ENCODE results near the gene MSMO1. TPM values are rescaled to one million over a fixed set of nuclear protein-coding genes. Genes with fewer than 3 reads are reported as not detected.
A peak's percentile ranks its signal among the peaks of the same experiment; 100 is the strongest.
"Not testable (repeated sequence)": the region's sequence is repeated elsewhere in the genome, so short reads cannot be mapped to it uniquely, and the experiment has no call there.

Gene MSMO1
- 10 to 100 TPM; 59.1 to 60.2 TPM for total RNA-seq

GRCh38 chr4:165327211-165328100 lies at the start of gene MSMO1:
Gene MSMO1 (plus strand): TSS chr4:165327669. CDS start chr4:165333371, 5,702 bp downstream.
- Mint-ChIP-seq H3K36me3 (peaks cover 20% of the 10 kb centered on the region), H3K4me1 (ENCODE audit: low read depth in 2 of 2) (peaks cover 40% of the 10 kb centered on the region in 2 donors), H3K9me3 (no peaks in the 10 kb centered on the region), H3K27me3 (no peaks in the 10 kb centered on the region), H3K4me3 (no peak within 1 kb of the TSS), H3K27ac (peak within 1 kb of the TSS in 1 of 2 donors; percentile 66)
- DNase-seq (ENCODE audit: low spot score) (peak; percentile 99), ATAC-seq (peak; percentile 99)

- not testable (repeated sequence) for H3K27ac Mint-ChIP-seq; H3K36me3 Mint-ChIP-seq; DNase-seq (ENCODE audit: low spot score); H3K27me3 Mint-ChIP-seq; H3K4me3 Mint-ChIP-seq; H3K9me3 Mint-ChIP-seq; ATAC-seq
- H3K4me1 Mint-ChIP-seq (ENCODE audit: low read depth in 2 of 2), result peaks cover 2 to 13% of the 10 kb centered on the region in 2 donors
Measured at GRCh38 chr4:165279531-165279930, 47.9 kb upstream of the MSMO1 start.

GRCh38 chr4:165284697-165285096 lies 42.8 kb upstream of the MSMO1 start:
- not testable (repeated sequence) for DNase-seq (ENCODE audit: low spot score); H3K4me3 Mint-ChIP-seq; H3K9me3 Mint-ChIP-seq; H3K27ac Mint-ChIP-seq; H3K27me3 Mint-ChIP-seq; ATAC-seq
- peaks cover 22% of the 10 kb centered on the region for H3K36me3 Mint-ChIP-seq
- H3K4me1 Mint-ChIP-seq (ENCODE audit: low read depth in 2 of 2), result peaks cover 33 to 39% of the 10 kb centered on the region in 2 donors

- not testable (repeated sequence) for H3K27me3 Mint-ChIP-seq; H3K4me3 Mint-ChIP-seq; ATAC-seq; DNase-seq (ENCODE audit: low spot score); H3K9me3 Mint-ChIP-seq
- peak overlapping the region; percentile 10 to 17 for H3K27ac Mint-ChIP-seq
- H3K36me3 Mint-ChIP-seq, result peaks cover 18% of the 10 kb centered on the region
- H3K4me1 Mint-ChIP-seq (ENCODE audit: low read depth in 2 of 2), result peaks cover 38 to 39% of the 10 kb centered on the region in 2 donors
Measured at GRCh38 chr4:165286619-165287340, 40.7 kb upstream of the MSMO1 start.

- H3K9me3 Mint-ChIP-seq, result no peaks in the 10 kb centered on the region
- no peak overlapping the region for H3K4me3 Mint-ChIP-seq
- no peak for DNase-seq (ENCODE audit: low spot score)
- no peak for ATAC-seq
- H3K27me3 Mint-ChIP-seq, result no peaks in the 10 kb centered on the region
- H3K27ac Mint-ChIP-seq, result peak overlapping the region; percentile 5 to 34
- peaks cover 18% of the 10 kb centered on the region for H3K36me3 Mint-ChIP-seq
- H3K4me1 Mint-ChIP-seq (ENCODE audit: low read depth in 2 of 2), result peaks cover 31 to 39% of the 10 kb centered on the region in 2 donors
Measured at GRCh38 chr4:165288226-165288625, 39.2 kb upstream of the MSMO1 start.

- ATAC-seq, result peak; percentile 52 to 57
- Mint-ChIP-seq H3K9me3 (no peaks in the 10 kb centered on the region), H3K4me1 (ENCODE audit: low read depth in 2 of 2) (peaks cover 31 to 39% of the 10 kb centered on the region in 2 donors), H3K36me3 (peaks cover 18% of the 10 kb centered on the region), H3K27ac (peak overlapping the region; percentile 5 to 34), H3K4me3 (peak overlapping the region; percentile 16), H3K27me3 (no peaks in the 10 kb centered on the region)
- DNase-seq (ENCODE audit: low spot score), result no peak
Measured at GRCh38 chr4:165288639-165289422, 38.6 kb upstream of the MSMO1 start.

GRCh38 chr4:165289423-165289785 lies 38.1 kb upstream of the MSMO1 start:
- DNase-seq (ENCODE audit: low spot score) (no peak), ATAC-seq (no peak)
- Mint-ChIP-seq H3K9me3 (no peaks in the 10 kb centered on the region), H3K4me3 (no peak overlapping the region), H3K27me3 (no peaks in the 10 kb centered on the region), H3K4me1 (ENCODE audit: low read depth in 2 of 2) (peaks cover 31 to 39% of the 10 kb centered on the region in 2 donors), H3K36me3 (peaks cover 15% of the 10 kb centered on the region), H3K27ac (no peak overlapping the region)

- Mint-ChIP-seq H3K4me1 (ENCODE audit: low read depth in 2 of 2) (peaks cover 24 to 31% of the 10 kb centered on the region in 2 donors), H3K27ac (no peak overlapping the region), H3K9me3 (no peaks in the 10 kb centered on the region), H3K27me3 (no peaks in the 10 kb centered on the region), H3K36me3 (peaks cover 16% of the 10 kb centered on the region), H3K4me3 (no peak overlapping the region)
- DNase-seq (ENCODE audit: low spot score) (no peak), ATAC-seq (no peak)
Measured at GRCh38 chr4:165293061-165293460, 34.4 kb upstream of the MSMO1 start.

DNA sequence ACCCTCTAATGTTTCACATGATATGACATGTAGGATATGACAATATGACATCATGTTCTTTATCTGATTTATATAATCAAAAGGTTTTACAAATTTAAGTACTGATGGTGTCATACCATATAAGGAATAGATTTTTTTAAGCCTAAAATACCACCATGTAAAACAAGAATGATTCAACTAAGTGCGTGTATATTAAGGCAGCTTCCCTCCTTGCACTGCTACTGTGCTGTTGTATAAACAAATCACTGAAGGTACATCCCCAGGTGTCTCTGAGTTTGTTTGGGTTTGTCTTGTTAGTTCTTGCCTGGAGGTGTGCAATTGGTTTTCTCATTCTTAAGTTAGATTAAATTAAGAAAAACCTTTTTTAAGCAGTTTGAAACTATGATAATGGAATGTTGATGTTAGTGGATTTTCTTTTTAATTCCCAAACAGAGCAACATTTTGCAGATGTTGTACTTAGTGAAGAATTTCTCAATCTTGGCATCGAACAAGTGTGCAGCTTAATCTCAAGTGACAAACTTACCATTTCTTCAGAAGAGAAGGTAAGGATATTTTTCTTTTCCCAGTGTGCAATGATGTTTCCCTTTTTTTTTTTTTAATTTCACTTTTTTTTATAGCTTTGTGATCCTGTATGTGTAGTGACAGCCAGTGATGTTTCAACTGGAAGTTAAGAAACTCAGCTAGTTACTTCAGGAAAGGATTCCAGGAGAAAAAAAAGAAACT lies 33.4 kb upstream of the MSMO1 start:
- no peak for DNase-seq (ENCODE audit: low spot score)
- H3K36me3 Mint-ChIP-seq, result peaks cover 14% of the 10 kb centered on the region
- no peak for ATAC-seq
- H3K9me3 Mint-ChIP-seq, result no peaks in the 10 kb centered on the region
- H3K27me3 Mint-ChIP-seq, result no peaks in the 10 kb centered on the region
- peaks cover 14 to 23% of the 10 kb centered on the region in 2 donors for H3K4me1 Mint-ChIP-seq (ENCODE audit: low read depth in 2 of 2)
- H3K27ac Mint-ChIP-seq, result peak overlapping the region in 1 of 2 donors; percentile 20
- H3K4me3 Mint-ChIP-seq, result no peak overlapping the region

DNA sequence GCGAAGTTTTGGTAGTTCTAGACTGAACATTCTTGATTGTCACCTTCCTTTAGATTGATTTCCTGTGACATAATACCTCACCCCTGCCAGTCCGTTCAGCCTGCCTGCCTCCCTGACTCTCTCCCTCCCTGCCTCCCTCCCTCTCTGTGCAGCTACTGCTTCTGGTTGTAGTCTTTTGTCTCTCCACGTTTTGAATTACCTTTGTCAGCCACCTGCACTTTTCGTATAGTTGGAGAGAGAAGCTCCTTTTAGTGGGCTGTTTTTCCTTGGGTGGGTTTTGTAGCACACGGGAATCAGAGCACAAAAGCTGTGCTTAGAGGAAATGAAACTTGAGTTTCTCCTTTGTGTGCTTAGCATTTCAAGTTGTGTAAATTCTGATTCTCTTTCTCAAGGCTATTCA lies 32.6 kb upstream of the MSMO1 start:
- H3K27ac Mint-ChIP-seq, result peak overlapping the region in 1 of 2 donors; percentile 20
- H3K27me3 Mint-ChIP-seq, result no peaks in the 10 kb centered on the region
- H3K36me3 Mint-ChIP-seq, result peaks cover 22% of the 10 kb centered on the region
- DNase-seq (ENCODE audit: low spot score) (no peak), ATAC-seq (peak in 1 of 2 donors; percentile 63)
- H3K4me3 Mint-ChIP-seq, result peak overlapping the region; percentile 20
- H3K9me3 Mint-ChIP-seq, result no peaks in the 10 kb centered on the region
- H3K4me1 Mint-ChIP-seq (ENCODE audit: low read depth in 2 of 2), result peaks cover 20 to 25% of the 10 kb centered on the region in 2 donors

GRCh38 chr4:165297626-165298025 lies 29.8 kb upstream of the MSMO1 start:
- Mint-ChIP-seq H3K9me3 (no peaks in the 10 kb centered on the region), H3K36me3 (peaks cover 22% of the 10 kb centered on the region), H3K4me3 (no peak overlapping the region), H3K27ac (no peak overlapping the region), H3K4me1 (ENCODE audit: low read depth in 2 of 2) (peaks cover 20 to 27% of the 10 kb centered on the region in 2 donors), H3K27me3 (no peaks in the 10 kb centered on the region)
- DNase-seq (ENCODE audit: low spot score) (no peak), ATAC-seq (no peak)

DNA sequence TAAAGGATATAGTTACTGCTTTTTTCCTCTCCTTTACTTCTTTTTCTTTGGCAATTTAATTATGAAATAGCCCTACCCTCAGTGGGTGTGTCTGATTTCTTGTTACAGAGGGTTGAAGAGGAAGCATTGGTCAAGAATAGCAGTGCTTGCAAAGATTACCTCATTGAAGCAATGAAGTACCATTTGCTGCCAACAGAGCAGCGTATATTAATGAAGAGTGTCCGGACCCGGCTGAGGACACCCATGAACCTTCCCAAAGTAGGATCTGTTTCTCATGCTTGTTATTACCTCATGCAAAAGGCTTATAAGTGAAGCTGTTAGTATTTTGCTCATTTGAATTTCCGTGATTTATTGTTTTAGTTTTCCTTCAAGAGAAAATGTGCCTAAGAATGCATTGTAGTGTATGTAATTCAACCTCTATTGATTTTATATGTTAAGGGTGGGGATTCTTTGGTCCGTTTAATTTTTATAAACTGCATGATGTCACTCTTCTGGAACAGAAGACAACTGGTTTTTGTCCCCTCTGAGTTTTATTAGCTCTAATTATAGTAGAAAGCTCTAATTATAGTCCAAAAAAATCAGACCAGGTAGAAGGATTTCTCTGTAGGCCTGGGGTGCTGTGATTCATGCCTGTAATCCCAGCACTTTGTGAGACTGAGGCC lies 27.9 kb upstream of the MSMO1 start:
- Mint-ChIP-seq H3K9me3 (no peaks in the 10 kb centered on the region), H3K27me3 (no peaks in the 10 kb centered on the region), H3K36me3 (peaks cover 22% of the 10 kb centered on the region), H3K4me1 (ENCODE audit: low read depth in 2 of 2) (peaks cover 23 to 30% of the 10 kb centered on the region in 2 donors), H3K27ac (no peak overlapping the region), H3K4me3 (no peak overlapping the region)
- DNase-seq (ENCODE audit: low spot score) (no peak), ATAC-seq (no peak)

Data from natural killer cell treated with Interleukin-12 subunit alpha and Interleukin-12 subunit beta and Interleukin-15 and Interleukin-18, amount 100 ng/mL, for 72 hours (primary cell).